Glutamatergic neuron (in vitro differentiated cells): ENCODE results near the gene NOXA1. TPM values are rescaled to one million over a fixed set of nuclear protein-coding genes. Genes with fewer than 3 reads are reported as not detected.

Source experiments
- DNase-seq: peaks from one replicate; pipeline ENCODE4 v3.0.0; 2022
- H3K27ac Mint-ChIP-seq: one replicate; pipeline ENCODE4 v1.8.0; 2020; ENCODE audit warnings: mild to moderate bottlenecking, mixed read lengths, inconsistent platforms; ENCODE audit not compliant: unreplicated experiment
- H3K27me3 Mint-ChIP-seq: one replicate; pipeline ENCODE4 v1.8.0; 2020; ENCODE audit warnings: mild to moderate bottlenecking, moderate library complexity, mixed read lengths, inconsistent platforms; ENCODE audit not compliant: unreplicated experiment
- H3K36me3 Mint-ChIP-seq: one replicate; pipeline ENCODE4 v1.8.0; 2020; ENCODE audit warnings: mild to moderate bottlenecking, mixed read lengths, inconsistent platforms; ENCODE audit not compliant: unreplicated experiment
- H3K4me1 Mint-ChIP-seq: one replicate; pipeline ENCODE4 v1.8.0; 2020; ENCODE audit warnings: mild to moderate bottlenecking, low read depth, mixed read lengths, inconsistent platforms; ENCODE audit not compliant: unreplicated experiment
- H3K4me3 Mint-ChIP-seq: one replicate; pipeline ENCODE4 v1.8.0; 2020; ENCODE audit warnings: mild to moderate bottlenecking, mixed read lengths, inconsistent platforms; ENCODE audit not compliant: unreplicated experiment
- H3K9me3 Mint-ChIP-seq: one replicate; pipeline ENCODE4 v1.8.0; 2020; ENCODE audit warnings: mild to moderate bottlenecking, moderate library complexity, mixed read lengths, inconsistent platforms; ENCODE audit not compliant: unreplicated experiment
- CTCF ChIP-seq: fragments of 200-600 bp; sonication (generic); IDR thresholded peaks from one replicate; pipeline ENCODE4 v1.5.0; 2021; ENCODE audit not compliant: partially characterized antibody, unreplicated experiment
- total RNA-seq: library from RNA; stranded (reverse); fragmentation: NEBNext Ultra II Directional; extraction: Animal tissue kit (Norgen Biotek cat#: 25700); gene quantifications from one replicate; pipeline ENCODE4 v1.2.1, GENCODE V29; 2021; ENCODE audit not compliant: unreplicated experiment

The NOXA1 gene
- total RNA-seq, 1 donor from 2014 or later, result 2.6 TPM

GRCh38 chr9:137428841-137429545 is 5.8 kb downstream of the NOXA1 start:
- peaks cover 5% of the 10 kb centered on the region for H3K27me3 Mint-ChIP-seq
- H3K36me3 Mint-ChIP-seq, result no peaks in the 10 kb centered on the region

GRCh38 chr9:137429546-137429890 is 6.3 kb downstream of the NOXA1 start:
- Mint-ChIP-seq H3K36me3 (no peaks in the 10 kb centered on the region), H3K4me3 (no peak overlapping the region), H3K4me1 (no peaks in the 10 kb centered on the region), H3K9me3 (no peaks in the 10 kb centered on the region), H3K27me3 (peaks cover 3% of the 10 kb centered on the region), H3K27ac (no peak overlapping the region)
- TF ChIP-seq CTCF, result no peak
- no peak for DNase-seq

More at GRCh38 chr9:137428841-137429545, 5.8 kb downstream of the NOXA1 start:
- Mint-ChIP-seq H3K4me1 (no peaks in the 10 kb centered on the region), H3K9me3 (peaks cover 3% of the 10 kb centered on the region), H3K27ac (no peak overlapping the region), H3K4me3 (no peak overlapping the region)
- TF ChIP-seq CTCF, result no peak
- no peak for DNase-seq

- no peak for DNase-seq
- Mint-ChIP-seq H3K27ac (no peak overlapping the region), H3K36me3 (no peaks in the 10 kb centered on the region), H3K9me3 (no peaks in the 10 kb centered on the region), H3K4me1 (no peaks in the 10 kb centered on the region), H3K27me3 (peaks cover 3% of the 10 kb centered on the region), H3K4me3 (no peak overlapping the region)
- TF ChIP-seq CTCF, result no peak
These were observed 7.0 kb downstream of the NOXA1 start for GRCh38 chr9:137429974-137430722.

- Mint-ChIP-seq H3K27me3 (peaks cover 3% of the 10 kb centered on the region), H3K36me3 (no peaks in the 10 kb centered on the region), H3K27ac (no peak overlapping the region), H3K9me3 (no peaks in the 10 kb centered on the region), H3K4me3 (no peak overlapping the region), H3K4me1 (no peaks in the 10 kb centered on the region)
- DNase-seq, result no peak
- no peak for TF ChIP-seq CTCF
These were observed 7.7 kb downstream of the NOXA1 start for GRCh38 chr9:137430723-137431415.
